Left cardiac atrium (tissue), 4 donors: ENCODE results near the gene DDX31. TPM values are rescaled to one million over a fixed set of nuclear protein-coding genes. Genes with fewer than 3 reads are reported as not detected.
A peak's percentile ranks its signal among the peaks of the same experiment; 100 is the strongest.
"Not testable (repeated sequence)": the region's sequence is repeated elsewhere in the genome, so short reads cannot be mapped to it uniquely, and the experiment has no call there.

Experiments used
- ATAC-seq, 2 donors: fragments of 200-7000 bp; cut with Tn5 transposase; one replicate each; pipeline ENCODE4 v1.9.1; 2020; ENCODE audit warnings: mild to moderate bottlenecking in 2 of 2, moderate library complexity in 2 of 2
- DNase-seq: peaks from one replicate; pipeline ENCODE4 v3.0.0-alpha.2; 2020
- intact Hi-C, 2 donors: fragments of 100-400 bp; cut with DNase I; formaldehyde crosslinking; loops; one replicate each; pipeline versions ENCODE4 v1.14.1 to v1.15.1; 2022 to 2023
- total RNA-seq, 2 donors: library from RNA; stranded (reverse); fragmentation: NEBNext Ultra II Directional; extraction: Animal tissue kit (Norgen Biotek cat#: 25700); gene quantifications; one replicate each; pipeline ENCODE4 v1.2.1, GENCODE V29; 2021
- donor health status: DM: no; HTN: yes; CAD: no.
- donor health status: DM: no; HTN: yes; CAD: no; lungs with severe emphysema.
- donor health status: DM: yes; HTN: yes; CAD: no.
- donor health status: Dilated cardiomyopathy.

DDX31 gene
- total RNA-seq, 2 donors from 2014 or later: 5.2 to 7.9 TPM

DNA sequence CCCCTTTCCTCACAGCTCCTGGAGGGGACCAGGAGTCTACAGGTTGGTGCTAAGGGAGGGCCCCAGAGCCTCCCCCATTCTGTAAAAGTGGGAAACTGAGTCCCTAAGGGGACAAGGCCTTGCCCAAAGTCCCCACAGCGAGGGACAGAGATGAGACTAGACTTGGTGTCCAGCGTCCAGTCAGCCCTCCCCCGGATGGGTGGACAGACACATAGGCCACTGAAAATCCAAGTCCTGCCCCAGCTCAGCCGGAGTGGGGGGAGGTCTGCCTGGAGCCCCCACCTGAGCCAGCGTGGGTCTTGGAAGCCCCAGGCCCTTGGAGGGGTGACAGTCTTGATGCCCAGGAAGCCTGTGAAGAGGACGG lies 82.2 kb downstream of the DDX31 start:
- no peak for ATAC-seq
- intact Hi-C loops: no loop called here
- no peak for DNase-seq

DNA sequence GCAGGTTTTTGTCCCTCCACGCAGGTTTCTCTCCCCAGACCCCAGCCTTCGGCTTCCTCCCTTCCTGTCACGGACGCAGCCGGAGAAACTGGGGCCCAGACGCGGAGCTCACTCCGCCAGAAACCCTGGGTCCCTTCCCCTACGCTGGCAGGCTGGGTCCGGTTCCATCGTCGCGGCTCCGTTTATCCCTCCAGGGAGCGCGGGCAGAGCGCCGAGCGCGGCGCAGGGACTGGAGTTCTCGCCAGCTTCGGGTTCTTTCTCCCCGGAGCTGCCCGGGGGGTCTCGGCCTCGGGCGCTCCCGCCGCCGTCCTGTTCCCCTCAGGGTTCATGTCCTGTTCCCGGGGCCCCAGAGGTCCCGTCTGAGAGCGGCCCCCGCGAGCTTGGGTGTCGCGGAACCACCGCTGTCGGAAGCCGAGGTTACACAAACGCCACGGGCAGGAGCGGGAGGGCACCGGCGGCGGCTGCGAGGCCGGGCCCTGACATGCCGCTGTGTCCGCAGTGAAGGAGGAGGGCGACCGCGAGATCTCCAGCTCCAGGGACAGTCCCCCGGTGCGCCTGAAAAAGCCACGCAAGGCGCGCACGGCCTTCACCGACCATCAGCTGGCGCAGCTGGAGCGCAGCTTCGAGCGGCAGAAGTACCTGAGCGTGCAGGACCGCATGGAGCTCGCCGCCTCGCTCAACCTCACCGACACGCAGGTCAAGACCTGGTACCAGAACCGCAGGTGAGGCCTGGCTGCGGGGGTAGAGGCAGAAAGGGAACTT lies 82.8 kb downstream of the DDX31 start:
- DNase-seq (peak; percentile 17), ATAC-seq (no peak)
- intact Hi-C loops: no loop called here

DNA sequence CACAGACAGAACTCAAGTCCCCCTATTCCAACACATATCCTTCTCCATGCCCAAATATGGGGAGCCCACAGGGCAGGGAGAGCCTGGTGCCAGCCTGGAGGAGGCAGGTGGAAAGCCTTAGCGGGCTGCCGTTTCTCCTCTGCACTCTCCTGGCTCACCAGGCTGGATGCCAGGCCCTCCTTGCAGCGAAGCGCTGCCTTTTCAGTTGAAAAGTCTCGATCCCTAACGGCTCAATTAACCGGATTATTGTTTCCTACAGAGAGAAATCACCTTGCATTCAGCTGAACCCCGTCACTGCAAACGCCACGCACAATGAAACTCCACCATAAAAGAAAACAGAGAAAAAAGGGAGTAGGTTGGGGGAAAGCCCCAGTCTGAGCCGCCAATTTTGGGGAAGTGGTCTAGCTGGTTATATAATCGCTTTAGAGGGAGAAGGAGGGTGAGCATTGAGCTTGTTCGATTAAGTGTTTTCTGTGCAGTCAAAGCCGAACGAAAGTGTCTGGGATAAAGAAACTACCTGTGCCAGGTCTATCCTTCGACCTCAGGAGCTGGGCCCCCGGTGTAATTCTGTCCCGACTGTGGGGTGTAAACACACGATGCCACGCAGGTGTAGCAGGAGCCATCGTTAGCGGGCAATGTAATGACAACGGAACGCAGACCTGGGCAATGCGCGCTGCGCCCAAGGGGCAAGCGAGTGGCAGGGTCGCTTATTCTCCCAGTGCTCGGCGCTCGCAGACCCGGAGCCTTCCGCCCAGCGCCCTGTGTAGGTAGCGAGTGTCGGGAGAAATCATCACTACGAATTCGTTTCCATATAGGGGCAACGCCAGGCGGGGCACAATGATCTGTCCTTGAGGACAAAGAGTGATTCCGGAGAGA lies 83.6 kb downstream of the DDX31 start:
- no peak for DNase-seq
- ATAC-seq: no peak
- intact Hi-C loops: no loop called here

DNA sequence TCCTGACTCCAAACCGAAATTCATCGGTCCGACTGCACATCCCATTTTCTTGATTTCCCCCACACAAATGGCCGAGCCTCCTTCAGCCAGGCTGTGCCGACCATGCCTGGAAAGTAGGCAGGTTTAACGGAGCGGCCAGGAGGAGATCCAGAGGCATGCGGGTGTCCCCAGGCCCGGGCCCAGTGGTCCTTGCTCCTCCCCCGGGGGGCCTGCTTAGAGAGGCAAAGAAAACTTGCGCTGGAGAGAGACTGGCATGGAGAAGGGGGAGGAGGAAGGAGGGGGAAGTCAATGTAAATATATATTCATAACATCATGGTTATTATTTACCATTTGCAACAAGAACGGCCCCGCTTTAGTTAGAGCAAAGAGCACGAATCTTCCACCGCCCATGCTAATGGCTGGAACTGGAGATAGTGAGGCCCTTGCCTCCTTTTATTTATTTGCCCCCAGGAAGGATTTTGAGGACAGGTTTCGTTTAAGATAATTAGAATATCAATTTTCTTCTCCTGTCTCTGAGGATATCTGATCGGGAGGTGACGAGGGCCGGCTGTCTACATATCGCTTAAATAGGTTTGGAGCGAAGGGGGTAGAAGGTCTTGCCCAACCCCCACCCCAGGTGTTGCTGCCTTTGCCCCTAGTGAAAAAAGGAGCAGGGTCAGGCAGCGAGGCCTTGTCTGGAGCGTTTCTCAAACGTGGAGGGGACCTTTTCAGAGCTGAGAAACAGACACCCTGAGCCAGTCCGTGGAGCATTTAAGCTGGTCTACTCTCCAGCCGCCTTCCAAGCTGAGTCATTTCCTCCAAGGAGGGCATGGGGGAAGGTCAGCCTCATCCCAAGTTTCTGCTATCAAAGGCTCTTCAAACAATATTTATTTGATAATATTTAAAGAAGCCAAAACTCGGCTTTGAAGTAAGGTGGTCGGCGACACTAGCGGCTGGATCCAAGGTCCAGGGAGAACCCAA lies 84.9 kb downstream of the DDX31 start:
- intact Hi-C loops: no loop called here
- DNase-seq (no peak), ATAC-seq (no peak)

DNA sequence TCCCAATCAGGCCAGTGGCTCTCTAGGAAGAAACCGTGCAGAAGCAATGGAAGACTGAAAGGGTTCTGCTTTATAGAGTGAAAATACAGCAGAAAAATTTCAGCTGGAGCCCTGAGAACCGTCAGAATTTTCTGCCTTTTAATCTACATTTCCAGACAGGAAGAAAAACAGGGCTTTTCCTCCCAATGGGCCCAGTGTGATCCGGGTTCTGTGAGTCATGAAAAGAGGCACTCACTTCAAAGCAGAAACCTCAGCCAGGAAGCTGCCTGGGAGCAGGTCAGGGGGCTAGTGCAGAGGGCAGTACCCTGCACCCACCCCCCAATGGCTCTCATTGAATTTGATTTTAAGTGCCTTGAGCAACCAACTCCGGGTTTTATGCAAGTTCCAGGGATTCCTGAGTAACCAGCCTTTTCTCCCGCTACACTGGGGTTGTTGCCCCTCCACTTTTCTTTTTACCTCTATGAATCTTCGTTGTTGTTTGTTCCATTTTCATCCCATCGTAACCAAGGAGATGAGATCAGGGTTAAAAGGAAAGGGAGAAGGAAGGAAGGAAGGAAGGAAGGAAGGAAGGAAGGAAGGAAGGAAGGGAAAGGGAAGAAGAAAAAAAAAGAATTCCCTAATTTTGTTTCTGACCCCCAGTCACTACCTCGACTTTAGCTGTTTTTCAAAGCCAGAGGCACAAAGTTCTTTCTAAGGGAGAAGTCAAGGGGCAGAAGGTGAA lies 86.0 kb downstream of the DDX31 start:
- ATAC-seq: no peak
- intact Hi-C loops: no loop called here
- DNase-seq: no peak

DNA sequence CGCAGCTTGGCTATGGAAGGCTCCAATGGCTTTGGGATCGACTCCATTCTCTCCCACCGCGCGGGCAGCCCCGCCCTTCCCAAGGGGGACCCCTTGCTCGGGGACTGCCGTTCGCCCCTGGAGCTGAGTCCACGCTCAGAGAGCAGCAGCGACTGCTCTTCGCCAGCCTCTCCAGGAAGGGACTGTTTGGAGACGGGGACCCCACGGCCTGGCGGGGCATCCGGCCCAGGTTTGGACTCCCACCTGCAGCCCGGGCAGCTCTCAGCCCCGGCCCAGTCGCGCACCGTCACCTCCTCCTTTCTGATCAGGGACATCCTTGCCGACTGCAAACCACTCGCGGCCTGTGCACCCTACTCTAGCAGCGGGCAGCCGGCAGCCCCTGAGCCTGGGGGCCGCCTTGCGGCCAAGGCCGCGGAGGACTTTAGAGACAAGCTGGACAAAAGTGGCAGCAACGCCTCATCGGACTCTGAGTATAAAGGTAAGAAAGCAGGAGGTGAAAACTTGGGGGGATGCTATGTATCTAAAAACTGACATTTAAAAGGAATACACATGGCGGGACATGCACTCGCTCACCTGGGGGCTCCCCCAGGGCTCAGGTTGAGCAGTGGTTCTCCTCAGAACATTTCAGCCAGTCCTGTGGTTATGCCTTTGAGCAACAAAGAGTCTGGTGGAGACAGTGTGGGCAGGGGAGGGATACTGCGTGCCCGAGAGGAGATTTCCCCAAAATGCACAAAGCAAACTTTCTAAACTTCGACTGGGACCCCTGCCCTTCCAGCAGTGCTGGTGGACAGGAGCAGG lies 86.8 kb downstream of the DDX31 start:
- ATAC-seq (no peak), DNase-seq (no peak)
- intact Hi-C loops: no loop called here

DNA sequence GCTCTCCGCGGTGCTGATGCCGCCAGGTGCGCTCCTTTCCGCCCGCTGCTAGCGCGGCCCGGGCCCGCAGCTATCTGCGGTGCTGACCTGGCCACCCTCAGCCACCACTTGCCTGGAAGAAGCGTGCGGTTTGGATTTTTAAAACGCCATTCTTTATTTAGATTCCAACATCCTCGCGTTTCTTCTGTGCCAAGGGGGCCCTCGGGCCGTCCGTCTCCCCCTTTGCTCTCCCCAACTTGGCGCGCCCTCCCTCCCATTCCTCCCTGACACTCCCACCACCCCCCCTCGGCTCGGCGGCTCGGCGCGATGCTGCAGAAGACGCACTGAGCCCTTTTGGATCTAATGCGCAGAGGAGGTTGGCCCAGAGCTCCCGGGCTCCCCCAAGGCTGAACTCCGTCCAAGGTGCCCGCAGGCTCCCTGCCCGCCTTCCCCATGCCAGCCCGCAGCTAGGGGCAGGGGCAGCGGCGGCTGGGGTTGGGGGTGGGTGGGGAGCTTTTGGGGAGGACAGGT lies 87.5 kb downstream of the DDX31 start, which contains the start of gene BARHL1:
Gene BARHL1 (plus strand): TSS at position 331 of the 510 bp plus-strand sequence. CDS start 192 bp downstream, outside the sequence.
- DNase-seq (no peak), ATAC-seq (no peak)
- intact Hi-C loops: no loop called here

DNA sequence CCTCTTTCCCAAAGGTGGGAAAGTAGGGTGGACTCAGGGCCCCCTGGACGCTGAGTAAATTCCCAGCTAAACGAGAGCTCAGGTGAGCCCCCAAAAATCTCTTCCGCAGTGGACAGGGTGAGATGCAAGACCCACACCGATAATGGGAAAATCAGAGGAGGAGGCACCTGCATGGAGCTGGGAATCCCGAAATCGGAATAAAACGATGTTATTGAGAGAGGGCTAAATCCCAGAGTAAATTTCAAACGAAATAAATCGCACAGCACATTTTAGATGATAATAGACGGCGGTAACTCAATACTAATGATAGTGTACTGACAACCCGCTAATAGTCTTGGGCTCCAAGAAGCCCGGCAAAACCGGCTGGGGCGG lies 90.4 kb downstream of the DDX31 start:
- intact Hi-C loops: loop anchor here in 1 of 2 donors (5.0 to 10.0 kb wide), 2 partner anchors 72 to 165 kb away; partner anchors contain the start of gene CFAP77
- ATAC-seq (no peak), DNase-seq (no peak)

DNA sequence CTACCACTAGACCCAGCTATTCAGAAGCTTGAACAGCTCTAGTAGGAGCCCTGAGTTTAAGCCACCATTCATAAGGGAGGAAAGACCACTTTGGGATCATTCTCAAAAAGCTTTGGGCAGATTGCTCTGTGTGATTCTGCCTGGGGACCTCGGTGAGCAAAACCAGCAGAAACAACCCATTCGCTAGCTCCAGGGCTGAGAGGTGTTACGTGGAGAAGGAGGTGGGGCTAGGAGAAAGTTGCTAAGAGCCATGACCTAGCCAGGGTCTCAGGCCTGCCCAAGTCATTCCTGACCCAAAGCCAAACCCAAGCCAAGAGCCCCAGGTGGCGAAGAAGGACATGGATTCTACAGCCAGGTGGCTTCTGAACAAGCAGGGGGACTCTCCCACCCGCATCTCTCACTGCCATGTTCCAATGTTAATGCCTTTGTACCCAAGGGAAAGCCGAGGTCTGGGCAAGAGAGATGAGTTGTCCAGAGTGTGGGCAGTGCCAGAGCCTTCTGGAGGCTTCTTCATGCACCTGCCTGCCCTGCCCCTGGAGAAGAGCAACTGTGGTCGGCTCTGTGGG lies 91.3 kb downstream of the DDX31 start:
- intact Hi-C loops: loop anchor here in 1 of 2 donors (5.0 to 10.0 kb wide), 2 partner anchors 71 to 164 kb away; partner anchors contain the start of gene CFAP77
- no peak for ATAC-seq
- no peak for DNase-seq

DNA sequence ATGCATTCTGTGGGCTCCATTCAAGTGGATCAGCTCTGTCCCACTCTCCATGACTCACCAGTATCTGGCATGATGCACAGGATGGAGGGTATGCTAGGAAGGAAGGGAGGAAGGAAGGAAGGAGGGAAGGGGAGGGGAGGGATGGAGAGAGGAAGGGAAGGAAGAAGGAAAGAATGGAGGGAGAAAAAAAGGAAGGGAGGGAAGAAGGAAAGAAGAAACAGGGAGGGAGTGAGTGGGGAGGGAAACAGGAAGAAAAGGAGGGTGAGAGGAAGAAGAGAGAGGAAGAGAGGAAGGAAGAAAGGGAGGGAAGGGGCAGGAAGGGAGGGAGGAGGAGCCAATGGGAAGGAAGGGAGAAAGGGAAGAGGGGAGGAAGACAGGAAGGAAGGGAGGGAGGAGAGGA lies 92.7 kb downstream of the DDX31 start:
- intact Hi-C loops: loop anchor here in 1 of 2 donors (5.0 to 10.0 kb wide), 2 partner anchors 70 to 162 kb away; partner anchors contain the start of gene CFAP77
- DNase-seq (no peak), ATAC-seq (no peak)

DNA sequence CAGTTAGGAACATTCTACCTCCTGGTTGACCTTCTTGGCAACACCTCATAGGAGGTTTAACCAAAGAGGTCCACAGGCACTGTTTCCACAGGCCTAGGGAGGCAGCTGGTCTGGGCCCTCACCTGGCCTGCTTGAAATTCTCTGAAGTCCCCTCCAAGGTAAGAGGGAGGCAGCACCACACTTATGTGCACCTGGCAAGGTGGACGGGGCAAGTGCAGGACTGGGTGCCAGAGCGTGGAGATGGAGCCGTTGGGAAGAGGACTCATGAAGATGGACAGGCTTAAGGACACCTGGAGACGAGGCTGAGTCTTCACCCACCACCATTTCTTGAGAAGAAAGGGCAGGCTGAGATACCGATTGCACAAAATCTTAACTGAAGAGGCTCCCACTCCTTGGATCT lies 94.0 kb downstream of the DDX31 start:
- no peak for ATAC-seq
- no peak for DNase-seq
- intact Hi-C loops: loop anchor here (1.0 to 10.0 kb wide), 4 partner anchors 69 to 163 kb away; partner anchors contain the start of gene CFAP77 (in 1 of the 2)

DNA sequence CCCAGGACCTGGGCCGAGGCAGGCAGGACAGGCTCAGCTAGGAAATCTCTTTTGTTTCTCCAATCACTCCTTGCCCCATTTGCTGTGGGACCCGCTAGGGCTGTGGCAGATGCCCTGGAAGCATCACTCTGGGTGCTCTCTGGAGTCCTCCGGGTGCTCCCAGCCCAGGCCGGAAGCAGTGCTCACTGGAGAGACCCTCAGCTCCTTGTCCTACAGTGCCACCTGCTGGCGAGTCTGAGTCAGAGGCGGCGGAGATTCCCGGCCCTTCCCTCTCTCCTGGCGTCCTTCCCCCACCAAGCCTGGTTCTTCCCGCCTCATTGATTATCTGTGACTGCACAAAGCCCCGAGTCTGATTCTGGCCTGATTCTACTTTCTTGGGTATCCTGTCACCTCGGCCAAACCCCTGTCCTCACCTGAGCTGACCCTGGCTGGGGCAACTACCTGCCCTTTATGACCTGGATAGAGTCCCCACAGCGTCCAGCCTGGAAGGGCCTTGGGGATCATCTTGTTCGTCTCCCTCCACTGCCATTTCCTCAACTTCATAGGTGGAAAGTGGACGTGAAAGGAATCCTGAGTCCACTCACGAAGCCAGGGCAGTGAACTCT lies 94.7 kb downstream of the DDX31 start:
- intact Hi-C loops: loop anchor here (1.0 to 10.0 kb wide), 4 partner anchors 68 to 162 kb away; partner anchors contain the start of gene CFAP77 (in 1 of the 2)
- ATAC-seq (peak; percentile 79 to 86), DNase-seq (peak; percentile 71)

DNA sequence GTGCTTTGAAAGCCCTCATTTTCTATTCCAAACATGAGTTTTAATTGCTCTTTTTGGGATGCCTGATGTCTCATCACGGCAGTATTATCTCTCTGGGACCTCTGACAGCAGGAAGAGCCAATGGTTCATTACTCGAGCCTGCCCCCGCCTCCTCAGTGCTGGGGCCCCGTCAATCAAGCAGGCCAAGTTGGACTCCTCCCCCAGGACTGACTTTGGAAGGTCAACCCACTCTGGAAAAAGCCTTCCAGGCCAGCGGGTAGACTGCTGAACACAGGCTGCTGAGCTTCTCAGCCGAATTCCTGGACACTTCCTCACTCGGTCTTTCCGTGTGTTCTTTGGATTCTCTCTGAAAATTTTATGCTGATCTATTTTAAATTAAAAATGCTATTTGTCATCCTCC lies 96.9 kb downstream of the DDX31 start:
- no peak for DNase-seq
- intact Hi-C loops: loop anchor here in 1 of 2 donors (10.0 kb wide), 1 partner anchor 158 kb away; the partner anchor contains the start of gene CFAP77
- ATAC-seq: peak; percentile 60 to 74

DNA sequence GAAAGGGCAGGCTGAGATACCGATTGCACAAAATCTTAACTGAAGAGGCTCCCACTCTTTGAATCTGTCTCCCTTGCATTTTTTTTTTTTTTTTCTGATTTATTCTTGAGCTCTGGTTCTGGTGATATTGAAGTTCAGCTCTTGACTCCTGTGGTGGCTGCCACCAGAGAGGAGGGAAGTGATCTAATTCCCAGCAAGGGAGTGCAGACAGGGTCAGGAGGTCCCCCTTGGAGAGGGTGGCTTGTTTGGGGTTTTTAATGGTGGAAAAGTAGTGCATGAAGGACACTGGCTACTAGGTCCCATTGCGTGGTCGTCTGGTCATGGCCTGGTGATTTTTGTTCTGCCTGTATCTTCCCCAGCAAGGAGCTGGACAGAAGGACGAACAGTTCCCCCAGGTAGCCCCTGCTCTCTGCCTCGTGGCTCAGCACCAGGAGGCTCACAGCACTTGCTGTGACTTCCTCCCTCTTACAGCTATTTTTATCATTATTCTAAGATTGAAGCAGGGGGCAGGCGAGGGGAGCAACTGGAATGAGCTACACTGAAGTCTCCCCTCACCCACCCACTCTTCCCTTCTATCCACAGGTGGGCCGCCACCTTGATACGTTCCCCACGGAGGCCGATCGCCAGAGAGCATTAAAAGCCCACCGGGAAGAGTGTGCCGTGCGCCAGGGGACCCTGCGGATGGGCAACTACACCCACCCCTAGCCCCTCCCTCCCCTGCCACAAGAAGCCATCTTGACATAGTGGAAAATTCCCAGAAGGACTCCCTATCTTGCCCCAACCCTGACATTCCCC lies 97.8 kb downstream of the DDX31 start:
- intact Hi-C loops: loop anchor here in 1 of 2 donors (10.0 kb wide), 1 partner anchor 157 kb away; the partner anchor contains the start of gene CFAP77
- ATAC-seq (no peak), DNase-seq (no peak)

DNA sequence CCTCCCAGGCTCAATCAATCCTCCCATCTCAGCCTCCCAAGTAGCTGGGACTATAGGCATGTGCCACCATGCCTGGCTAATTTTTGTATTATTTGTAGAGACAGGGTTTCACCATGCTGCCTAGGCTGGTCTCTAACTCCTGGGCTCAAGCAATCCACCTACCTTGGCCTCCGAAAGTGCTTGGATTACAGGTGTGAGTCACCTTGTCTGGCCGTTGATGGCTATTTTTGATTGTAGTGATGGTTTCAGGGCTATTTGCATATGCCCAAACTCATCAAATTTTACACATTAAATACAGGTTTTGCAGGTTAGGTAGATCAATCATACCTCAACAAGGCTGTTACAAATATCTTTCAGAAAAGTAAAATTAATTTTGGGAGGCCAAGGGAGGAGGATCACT lies 101.0 kb downstream of the DDX31 start:
- intact Hi-C loops, DNase-seq, ATAC-seq: not testable (repeated sequence)
